NOMO-1 treated with DMSO at 0.1 percent for 48 hours (cell line): ENCODE results near the gene WRAP53.

Source experiments
- DNase-seq: peaks from one replicate; lab custom pipeline; 2025; ENCODE audit not compliant: unreplicated experiment; lab: John Stamatoyannopoulos, UW

WRAP53 gene

GRCh38 chr17:7740481-7741001, 52.3 kb downstream of the WRAP53 start:
- DNase-seq = no peak

- no peak for DNase-seq
These were observed 54.5 kb downstream of the WRAP53 start for GRCh38 chr17:7742729-7743128.

GRCh38 chr17:7744416-7744815, 56.1 kb downstream of the WRAP53 start:
- DNase-seq = peak; percentile 49

- peak; percentile 74 for DNase-seq
These were observed 57.6 kb downstream of the WRAP53 start for GRCh38 chr17:7745748-7746470.

- no peak for DNase-seq
These were observed 59.4 kb downstream of the WRAP53 start for GRCh38 chr17:7747635-7748071.

GRCh38 chr17:7748076-7748775, 59.9 kb downstream of the WRAP53 start:
- no peak for DNase-seq

- no peak for DNase-seq
These were observed 62.1 kb downstream of the WRAP53 start for GRCh38 chr17:7750321-7750821.
